Adrenal gland (tissue), 5 donors: Measurements from ENCODE around the gene RPL10.

Experiments used
- CTCF ChIP-seq, 6 experiments: fragments of 450-650 bp in 4 of 6; fragments of 200-600 bp in 2 of 6; sonication (generic) in 1 of 6; IDR thresholded peaks; 1 replicate in 5 of 6; 2 replicates in 1 of 6; pipeline versions ENCODE4 v1.5.1 to v1.8.0; 2016 to 2021; ENCODE audit warnings: antibody characterized with exemption in 6 of 6, mild to moderate bottlenecking in 2 of 6, moderate library complexity in 1 of 6
- POLR2A ChIP-seq, 2 donors: fragments of 450-650 bp; IDR thresholded peaks; one replicate each; pipeline ENCODE4 v1.6.1; 2017; ENCODE audit warnings: antibody characterized with exemption in 2 of 2, mild to moderate bottlenecking in 2 of 2, moderate library complexity in 1 of 2
- donor health status: DM: no; HTN: no; CAD: no.

GRCh38 chrX:154401918-154402621 lies 3.9 kb downstream of the RPL10 start:
- TF ChIP-seq CTCF (IDR thresholded peaks at IDR 0.05) (no peak), POLR2A (IDR thresholded peaks at IDR 0.05) (no peak)
